ENCODE measurements around the gene SOBP.

The SOBP gene

DNA sequence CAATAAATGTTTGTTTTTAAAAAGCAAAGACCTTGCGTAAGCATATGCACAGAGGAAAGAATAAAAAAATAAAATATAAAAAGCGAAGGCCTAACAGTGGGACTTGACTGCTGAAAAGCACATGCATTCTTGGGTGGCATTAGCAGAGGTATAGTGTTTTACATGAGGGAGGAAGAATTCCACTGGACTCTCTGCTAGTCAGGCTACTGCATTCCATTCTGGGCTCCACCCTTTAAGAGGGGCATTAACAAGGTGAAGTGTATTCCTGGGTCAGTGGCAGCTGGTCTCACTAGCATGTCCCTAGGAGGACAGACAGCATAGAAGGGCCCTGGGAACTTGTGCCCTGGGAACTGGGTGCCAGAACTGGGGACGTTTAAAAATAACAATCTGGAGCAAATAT is 134.1 kb downstream of the SOBP start:
- DNase-seq: no peak

DNA sequence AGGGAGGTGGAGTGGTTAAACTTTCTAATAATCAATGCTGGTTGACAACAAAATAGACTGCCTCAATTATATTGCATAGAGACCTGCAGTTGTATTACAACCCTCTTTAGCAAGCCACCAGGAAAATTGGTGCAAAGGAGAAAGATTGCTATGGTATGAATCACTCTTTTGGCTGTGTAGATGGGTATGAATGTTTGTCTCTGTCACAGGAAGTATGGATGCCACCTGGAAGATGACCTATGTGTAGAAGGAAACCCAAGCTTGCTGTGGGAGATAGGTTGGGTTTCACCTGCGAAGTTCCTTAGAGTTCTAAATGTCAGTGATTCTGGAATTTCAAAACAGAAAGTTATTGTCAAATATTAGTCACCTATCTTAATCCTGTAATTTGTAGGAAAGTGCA is 134.6 kb downstream of the SOBP start:
- DNase-seq: no peak

DNA sequence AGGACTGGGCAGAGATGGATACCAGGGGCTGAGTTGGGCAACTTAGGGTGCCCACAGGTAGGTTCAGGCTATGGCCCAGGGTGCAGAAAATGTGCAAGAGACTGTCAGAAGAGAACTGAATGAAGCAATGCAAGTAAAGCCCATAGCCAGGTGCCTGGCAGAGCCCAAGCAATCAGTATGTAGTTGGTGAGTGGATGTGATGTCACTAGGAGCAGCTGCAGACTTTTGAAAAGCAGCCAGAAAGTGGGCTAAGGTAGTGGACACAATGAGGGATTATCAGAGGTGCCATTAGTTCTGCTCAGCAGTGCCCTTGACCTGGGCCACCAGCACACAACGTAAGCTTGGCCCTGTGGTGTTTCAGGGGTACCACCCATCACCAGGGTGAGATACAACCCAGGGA is 135.3 kb downstream of the SOBP start:
- DNase-seq: no peak

DNA sequence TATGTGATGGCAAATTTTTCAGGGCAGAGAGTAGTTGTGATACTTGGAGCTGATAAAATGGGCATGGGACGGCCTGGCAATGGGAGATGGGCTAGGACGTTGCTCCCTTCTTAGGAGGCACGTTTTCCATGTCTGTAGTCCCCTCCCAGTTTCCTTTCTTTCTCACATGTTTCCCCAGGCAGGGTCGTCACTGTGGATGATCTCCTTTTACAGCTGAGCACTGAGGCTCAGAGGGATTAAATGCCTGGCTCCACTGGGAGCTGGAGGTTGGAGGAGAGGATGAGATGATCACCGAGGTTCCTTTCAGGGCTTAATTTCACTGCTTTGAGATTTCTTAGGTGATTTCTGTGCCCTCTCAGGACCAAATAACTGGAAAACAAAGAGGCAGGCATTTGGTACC is 136.7 kb downstream of the SOBP start:
- DNase-seq: no peak

DNA sequence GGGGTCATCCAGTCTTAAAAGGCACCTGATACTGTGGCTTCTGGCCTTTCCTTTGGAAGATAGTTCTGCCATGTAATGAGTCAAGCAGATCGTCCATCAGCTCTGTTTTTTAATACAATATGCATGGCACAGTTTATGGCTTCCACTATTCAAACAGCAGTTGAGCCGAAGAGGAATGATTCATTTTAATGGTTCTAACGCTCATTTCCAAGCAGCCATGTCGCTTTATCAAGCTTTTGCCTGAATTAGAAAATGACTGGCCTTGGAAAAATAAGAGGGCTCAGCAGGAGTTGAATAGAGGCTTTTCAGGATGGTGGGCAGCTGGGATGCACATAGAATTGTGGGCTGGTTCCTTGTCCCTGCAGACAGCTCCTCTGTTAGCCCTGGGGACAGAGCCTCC is 138.1 kb downstream of the SOBP start:
- DNase-seq: no peak

DNA sequence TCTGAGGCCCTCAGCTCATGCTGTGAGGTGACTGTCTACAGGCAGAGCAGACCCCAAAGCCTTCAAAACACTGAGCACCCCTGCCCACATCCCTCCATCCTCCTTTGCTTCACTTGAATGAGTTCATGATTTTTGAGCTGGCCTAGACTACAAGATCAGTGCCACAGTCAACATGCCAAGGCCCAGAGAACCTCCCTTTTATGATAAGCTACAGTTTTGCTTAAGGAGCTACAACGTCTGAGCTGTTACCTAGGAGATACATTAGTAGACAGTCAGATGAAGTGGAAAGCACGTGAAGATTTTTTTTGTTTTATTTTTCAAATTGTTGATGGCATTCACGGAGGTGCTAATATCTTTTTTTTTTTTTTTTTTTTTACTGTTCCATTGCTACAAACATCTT is 139.0 kb downstream of the SOBP start:
- no peak for DNase-seq

DNA sequence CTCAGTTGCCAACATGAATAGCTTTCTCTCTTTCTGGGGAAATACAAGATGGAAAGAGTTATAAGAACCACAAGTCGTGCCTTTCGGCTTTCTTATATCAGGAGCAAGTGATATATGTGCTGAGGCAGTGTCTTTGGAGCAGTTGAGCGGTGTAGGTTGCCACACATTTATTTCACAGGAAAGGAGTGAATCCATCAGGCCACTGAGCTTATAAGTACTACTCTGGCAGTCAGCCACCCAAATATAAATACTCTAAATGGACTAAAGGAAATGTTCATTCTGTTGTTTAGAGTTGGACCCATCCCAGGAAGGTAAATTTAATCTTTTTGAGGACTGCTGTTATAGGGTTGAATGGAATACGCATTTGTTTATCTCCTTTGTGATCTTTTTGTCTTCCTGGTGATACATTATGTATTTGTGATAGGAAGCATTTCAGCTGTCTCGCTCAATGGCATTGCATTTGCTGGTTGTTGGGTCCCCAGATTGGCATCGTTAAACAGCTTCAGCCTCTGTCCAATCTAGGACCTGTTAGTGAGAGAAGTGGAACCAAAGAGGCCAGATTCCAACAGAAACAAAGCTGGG is 139.7 kb downstream of the SOBP start:
- DNase-seq: no peak

DNA sequence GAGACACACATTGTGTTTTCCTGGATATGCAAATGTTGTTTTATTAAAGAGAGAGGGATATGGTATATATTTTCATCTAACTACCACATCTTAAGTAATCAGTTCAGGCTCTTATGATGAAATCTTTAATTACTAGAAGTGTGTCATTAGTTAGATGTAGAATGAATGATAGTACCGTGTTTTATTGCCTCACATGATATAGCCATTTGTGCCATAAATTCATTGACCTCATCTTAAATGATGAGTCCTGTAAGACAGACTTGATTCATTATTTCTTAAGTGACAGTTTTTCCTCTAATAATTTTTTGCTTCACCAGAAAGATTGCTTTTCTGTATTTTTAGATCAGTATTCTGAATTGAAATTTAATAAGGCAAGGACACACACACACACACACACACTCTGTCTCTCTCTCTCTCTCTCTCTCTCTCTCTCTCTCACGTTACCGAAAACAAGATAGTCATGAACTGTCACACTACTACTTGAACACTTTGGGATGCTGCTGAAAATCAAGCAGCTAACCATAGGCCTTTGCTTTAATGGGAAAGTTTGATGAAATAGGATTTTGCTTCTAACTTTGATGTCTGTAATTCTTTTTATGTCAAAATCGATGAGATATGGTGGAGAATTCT is 140.5 kb downstream of the SOBP start:
- DNase-seq: no peak

DNA sequence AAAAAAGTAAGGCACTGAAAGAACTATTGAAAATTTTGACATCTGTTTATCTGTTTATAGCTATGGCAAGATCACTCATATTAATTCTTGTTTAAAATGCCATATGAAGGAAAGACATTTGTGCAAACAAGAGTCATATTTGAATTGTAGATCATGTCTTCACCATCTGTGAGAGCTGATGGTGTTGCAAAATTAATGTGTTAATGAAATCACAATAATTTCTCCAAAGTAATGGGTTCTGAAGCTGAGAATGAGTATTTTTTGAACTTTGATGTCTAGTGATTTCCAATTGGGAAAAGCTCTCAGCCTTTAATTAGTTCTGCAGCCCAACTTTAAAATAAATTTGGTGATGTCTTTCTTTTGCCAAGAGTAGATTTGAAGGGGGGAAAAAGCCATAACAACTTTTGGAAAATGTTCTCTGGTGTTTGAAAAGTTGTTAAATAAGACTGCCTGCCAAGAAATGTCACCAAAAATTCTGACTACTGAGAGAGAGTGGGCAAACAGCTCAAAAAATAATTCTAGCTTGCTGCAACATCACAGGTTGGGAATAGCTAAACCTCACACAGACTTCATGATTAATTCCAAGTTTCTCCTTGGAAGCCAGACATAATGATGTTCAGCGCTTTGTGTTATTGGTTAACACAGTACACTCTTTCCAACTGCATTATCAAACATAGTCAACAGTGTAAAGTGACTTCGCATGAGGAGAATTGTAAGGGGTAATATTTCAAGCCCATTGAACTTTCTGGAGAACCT is 142.6 kb downstream of the SOBP start:
- DNase-seq: no peak

DNA sequence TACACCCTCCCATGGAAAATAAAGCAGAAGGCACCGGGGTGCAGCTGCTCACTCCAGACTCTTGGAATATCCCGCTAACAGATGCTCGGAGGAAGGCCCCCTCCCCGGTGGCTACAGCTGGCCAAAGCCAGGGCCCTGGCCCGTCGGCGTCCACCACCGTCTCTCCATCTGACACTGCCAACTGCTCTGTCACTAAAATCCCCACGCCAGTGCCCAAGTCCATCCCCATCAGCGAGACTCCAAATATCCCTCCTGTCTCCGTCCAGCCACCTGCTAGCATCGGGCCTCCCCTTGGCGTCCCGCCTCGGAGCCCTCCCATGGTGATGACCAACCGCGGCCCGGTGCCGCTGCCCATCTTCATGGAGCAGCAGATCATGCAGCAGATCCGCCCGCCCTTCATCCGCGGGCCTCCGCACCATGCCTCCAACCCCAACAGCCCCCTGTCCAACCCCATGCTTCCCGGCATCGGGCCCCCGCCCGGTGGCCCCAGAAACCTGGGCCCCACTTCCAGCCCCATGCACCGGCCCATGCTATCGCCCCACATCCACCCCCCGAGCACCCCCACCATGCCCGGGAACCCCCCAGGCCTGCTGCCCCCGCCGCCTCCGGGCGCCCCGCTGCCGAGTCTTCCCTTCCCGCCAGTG is 143.9 kb downstream of the SOBP start:
- no peak for DNase-seq

DNA sequence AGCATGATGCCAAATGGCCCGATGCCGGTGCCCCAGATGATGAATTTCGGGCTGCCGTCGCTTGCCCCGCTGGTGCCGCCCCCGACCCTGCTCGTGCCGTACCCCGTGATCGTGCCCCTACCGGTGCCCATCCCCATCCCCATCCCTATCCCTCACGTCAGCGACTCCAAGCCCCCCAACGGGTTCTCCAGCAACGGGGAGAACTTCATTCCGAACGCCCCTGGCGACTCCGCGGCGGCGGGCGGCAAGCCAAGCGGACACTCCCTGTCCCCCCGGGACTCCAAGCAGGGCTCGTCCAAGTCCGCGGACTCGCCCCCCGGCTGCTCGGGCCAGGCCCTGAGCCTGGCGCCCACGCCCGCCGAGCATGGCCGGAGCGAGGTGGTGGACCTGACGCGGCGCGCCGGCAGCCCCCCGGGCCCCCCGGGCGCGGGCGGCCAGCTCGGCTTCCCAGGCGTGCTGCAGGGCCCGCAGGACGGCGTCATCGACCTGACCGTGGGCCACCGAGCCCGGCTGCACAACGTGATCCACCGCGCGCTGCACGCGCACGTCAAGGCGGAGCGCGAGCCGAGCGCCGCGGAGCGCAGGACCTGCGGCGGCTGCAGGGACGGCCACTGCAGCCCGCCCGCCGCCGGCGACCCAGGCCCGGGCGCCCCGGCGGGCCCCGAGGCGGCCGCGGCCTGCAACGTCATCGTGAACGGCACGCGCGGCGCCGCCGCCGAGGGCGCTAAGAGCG is 144.6 kb downstream of the SOBP start:
- DNase-seq: no peak

DNA sequence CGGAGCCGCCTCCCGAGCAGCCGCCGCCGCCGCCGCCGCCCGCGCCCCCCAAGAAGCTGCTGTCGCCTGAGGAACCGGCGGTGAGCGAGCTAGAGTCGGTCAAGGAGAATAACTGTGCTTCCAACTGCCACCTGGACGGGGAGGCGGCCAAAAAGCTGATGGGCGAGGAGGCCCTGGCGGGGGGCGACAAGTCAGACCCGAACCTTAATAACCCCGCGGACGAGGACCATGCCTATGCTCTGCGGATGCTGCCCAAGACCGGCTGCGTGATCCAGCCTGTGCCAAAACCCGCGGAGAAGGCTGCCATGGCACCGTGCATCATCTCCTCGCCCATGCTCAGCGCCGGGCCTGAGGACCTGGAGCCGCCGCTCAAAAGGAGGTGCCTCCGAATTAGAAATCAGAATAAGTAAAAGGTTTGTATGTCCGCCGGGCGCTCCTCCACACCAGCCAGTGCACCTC is 145.2 kb downstream of the SOBP start:
- no peak for DNase-seq

DNA sequence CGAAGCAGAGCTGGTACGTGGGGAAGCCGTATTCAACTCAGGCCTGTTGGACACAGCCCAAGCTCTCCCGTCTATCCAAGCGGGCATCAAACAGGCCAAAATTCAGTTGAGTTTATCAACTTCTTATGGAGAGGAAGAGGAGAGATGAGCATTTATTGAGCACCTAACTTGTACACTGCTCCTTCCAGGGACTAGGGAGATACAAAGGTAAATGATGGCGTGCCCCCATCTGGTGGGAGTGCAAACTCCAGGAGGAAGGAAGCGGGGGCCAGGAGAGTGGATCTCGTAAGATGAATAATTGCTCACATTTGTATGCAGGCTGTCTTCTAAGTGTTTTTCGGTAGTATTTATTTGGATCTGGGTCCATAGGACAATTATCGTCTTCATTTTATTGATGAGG is 146.6 kb downstream of the SOBP start:
- DNase-seq: no peak

DNA sequence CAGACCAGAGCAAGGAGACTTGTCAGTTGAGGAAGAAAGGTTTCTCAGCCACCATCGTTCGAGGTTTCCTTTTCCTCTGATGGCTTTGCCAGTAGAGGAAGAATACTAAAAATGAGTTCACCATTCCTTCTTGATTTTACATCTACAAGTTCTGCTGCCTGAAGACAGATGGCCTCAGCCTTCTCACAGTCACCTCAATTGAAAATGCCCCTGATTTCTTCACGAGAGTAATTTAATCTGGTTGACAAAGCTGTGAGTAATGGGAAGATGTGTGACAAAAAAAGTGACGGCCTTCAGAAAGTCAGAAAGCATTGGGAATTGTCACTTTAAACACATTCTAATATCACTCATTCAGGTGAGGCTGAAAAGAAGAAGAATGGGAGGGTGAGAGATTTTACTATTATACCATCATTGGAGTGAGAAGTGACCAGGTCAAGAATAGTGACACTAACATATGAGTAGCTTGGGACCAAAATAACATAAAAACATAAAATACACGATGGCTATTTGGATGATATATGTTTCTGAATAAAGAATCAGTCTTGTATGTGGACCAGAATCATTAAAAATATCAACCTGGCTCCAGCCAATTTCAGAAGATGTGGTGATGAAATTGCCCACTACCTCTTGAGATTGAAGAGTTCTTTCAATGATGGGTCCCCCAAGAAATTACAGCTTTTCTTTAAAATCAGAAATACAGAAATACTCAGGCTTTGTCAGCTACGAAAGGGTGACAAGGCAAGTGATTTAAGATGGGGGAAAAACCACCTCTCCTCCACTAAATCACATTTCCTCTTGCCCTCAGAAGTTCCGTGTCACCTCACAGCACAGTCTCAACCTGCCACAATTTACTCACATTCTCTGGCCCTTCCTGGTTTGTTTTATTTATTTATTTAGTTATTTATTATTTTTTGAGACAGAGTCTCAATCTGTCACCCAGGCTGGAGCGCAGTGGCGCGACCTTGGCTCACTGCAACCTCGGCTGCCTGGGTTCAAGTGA is 147.7 kb downstream of the SOBP start:
- no peak for DNase-seq

DNA sequence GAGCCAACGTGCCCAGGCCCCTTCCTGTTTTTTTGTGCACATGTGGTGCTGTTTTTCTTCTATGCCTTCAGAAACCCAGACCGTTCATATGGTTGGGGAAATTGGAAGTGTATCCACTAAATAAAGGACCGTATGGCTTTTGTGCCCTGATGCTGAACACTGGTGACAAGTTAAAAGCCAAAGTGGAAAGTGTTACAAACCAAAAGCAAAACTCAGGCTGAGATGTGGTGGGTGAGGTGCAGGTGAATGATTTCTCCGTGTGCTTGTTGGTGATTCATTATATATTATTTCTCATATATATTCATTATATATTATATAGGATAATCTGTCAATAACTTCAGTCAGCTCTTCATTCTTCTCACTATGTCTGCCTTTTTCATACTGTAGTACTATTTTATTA is 148.6 kb downstream of the SOBP start:
- no peak for DNase-seq

DNA sequence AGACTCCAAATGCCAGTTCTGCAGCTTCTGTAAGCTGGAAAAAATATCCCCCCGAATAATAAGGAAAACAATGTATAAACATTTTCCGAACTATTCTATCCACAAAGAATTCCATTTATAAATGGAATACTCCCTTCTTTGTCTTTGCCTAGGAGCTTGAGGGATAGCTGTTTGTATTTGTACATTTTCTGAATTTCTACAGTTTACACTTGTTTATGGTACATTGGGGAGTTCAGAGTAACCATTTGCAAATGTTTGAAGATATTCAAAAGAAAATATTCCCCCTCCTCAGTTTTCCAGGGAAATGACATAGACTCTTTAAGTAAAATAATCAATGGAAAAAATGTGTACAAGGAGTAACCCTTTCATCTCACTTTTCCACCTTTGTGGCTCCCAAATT is 149.6 kb downstream of the SOBP start:
- no peak for DNase-seq

DNA sequence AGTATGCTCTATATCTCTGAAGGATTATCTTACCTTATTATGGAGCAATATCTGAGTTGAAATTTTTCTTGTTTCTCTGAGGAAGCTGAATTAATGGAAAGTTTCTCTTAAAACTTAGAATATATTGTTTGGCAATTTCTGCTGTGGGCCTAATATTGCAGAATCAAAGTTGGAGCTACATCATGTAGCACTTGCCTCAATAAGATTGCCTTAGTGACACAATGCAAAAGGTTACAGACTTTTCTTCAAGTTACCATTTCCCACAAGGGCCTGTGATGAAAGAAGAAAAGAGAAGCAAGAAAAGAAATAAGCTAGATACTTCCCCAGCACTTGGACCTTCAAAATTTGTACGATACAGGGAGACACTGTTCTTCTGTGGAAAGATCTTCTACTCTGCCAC is 151.2 kb downstream of the SOBP start:
- DNase-seq: no peak

DNA sequence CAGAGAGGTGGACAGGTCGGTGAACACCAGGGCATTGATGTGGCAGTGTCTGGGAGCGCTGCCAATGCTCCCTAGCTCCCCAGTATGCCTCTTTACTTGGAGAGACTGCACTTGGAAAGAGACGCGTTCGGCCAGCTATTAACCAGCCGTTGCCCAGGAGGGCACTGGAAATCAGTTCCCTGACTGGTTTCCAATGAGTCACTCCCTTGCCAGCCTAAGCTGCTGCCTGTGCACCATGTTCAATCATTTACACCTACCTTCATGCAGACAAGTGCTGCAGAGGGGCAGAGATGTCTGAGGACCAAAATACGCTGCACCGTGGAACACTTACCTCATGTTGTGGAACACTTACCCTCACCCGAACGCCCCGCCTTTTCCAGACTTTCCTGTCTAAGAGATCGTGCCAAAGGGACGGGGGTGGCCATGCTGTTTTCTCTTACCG is 151.6 kb downstream of the SOBP start:
- DNase-seq: no peak

DNA sequence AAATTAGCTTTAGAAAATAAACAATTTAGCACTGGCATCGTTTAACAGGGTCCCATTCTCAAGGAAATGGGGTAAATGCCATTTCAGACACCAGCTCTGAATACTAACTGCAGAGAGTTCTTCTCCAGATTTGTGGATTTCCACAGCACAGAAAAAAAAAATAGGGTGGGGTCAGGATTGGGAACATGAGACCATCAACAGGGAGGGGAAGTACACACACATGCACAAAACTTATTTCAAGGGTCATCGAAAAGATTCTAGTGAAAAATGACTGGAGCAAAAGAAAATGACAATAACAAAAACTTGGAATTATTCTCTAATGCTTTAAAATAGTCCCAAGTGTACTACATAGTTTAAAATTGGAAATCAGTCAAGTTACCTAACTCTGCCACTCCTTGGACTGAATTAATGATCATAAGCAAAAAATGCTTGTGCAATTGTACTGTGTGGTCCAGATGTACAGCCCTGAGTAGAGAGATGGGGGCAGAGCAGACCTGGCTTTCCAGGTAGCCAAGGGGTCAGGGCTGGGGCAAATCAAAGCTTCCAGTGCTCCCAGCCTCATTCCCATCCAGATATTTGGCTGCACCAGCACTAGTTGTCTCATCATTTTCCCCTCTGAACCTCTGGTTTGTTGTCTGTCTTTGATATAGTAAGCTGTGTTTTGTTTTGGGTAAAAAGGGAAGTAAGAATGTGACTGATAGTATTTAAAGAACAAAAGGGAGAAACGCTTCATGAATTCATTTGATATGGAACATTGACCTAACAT is 152.4 kb downstream of the SOBP start:
- no peak for DNase-seq

DNA sequence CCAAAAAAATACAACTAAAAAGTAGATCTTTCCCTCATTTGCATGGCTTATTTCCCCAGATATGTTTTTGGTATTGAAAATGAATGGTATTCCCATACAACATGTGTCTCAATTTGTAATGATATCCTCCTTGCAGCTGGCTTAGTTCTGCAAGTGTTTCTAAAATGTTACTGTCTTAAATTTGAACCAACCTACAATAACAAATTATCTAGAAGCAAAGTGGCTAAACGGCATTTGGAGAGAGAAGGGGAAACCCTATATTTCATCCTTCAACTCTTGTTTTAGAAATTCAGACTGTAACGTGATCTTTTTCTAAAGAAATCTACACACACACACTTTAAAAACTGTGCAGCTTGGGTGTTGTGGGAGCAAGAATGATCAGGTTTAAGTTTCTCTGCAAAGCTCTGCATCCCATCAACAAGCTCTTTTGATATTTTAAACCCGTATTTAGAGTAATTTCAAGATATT is 153.0 kb downstream of the SOBP start:
- no peak for DNase-seq

DNA sequence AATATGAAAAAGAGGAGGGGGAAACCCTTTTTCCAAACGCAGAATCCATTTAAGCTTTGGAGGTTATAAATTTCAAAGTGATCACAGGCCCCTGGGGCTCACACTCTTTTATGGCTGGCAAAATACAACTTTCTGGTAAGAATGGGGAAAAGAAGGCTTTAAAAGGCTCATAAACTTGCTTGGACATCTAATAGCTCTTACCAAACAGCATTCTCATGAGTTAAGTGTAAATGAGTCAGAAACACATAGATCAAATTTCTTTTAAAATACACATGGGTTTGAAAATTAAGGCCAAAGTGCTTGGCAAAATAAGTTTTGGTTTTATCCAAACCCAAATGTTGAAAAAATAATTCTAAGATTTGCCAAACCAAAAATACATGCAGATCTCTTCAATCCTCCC is 154.6 kb downstream of the SOBP start:
- no peak for DNase-seq
